HepG2 (cell line): ENCODE results near the gene BIRC7. TPM values are rescaled to one million over a fixed set of nuclear protein-coding genes. Genes with fewer than 3 reads are reported as not detected.

Experiments used
- ATAC-seq: fragments of 200-7000 bp; cut with Tn5 transposase; 3 replicates; pipeline ENCODE4 v1.9.1; 2020; ENCODE audit warnings: mild to moderate bottlenecking, moderate library complexity
- BruUV-seq: library from RNA; stranded (reverse); fragments of 400-500 nt; replicated peaks from 2 replicates; lab custom pipeline; 2021; lab: Mats Ljungman, UMichigan
- CTCF ChIA-PET: fragments of 300-600 bp; formaldehyde crosslinking; extraction: SDS; loops from one replicate; lab custom pipeline; 2021; ENCODE audit warnings: low total read pairs, inconsistent platforms, low intra/inter-chr PET ratio; lab: Yijun Ruan, JAX
- POLR2A ChIA-PET: fragments of 350-600 bp; sonication (Branson Sonifier 250); formaldehyde crosslinking; loops from one replicate; lab custom pipeline; 2020; ENCODE audit warnings: antibody characterized with exemption, inconsistent platforms; lab: Yijun Ruan, JAX
- DNase-seq: peaks from one replicate; pipeline ENCODE4 v3.0.0-alpha.2; 2015; ENCODE audit warnings: low spot score
- FAIRE-seq: peaks from 3 replicates; lab custom pipeline; 2011; peaks lifted over from hg19 to GRCh38; lab: Jason Lieb, UNC
- H2AFZ ChIP-seq: one replicate; pipeline ENCODE4 v1.6.1; 2011; ENCODE audit warnings: low read length, inconsistent platforms
- H3K27ac ChIP-seq: fragments of 300-600 bp; 3 replicates; pipeline ENCODE4 v1.8.0; 2011; ENCODE audit warnings: mixed run types, mild to moderate bottlenecking, mixed read lengths, low read length, inconsistent platforms; ENCODE audit not compliant: insufficient read depth; ENCODE audit errors: extremely low read length
- H3K27me3 ChIP-seq, 2 experiments: fragments of 200-600 bp in 1 of 2; 2 replicates in 1 of 2; 3 replicates in 1 of 2; pipeline versions ENCODE4 v1.6.0 to v1.8.0; 2011; ENCODE audit warnings: low read length in 2 of 2, mild to moderate bottlenecking in 2 of 2, moderate library complexity in 2 of 2, inconsistent platforms in 1 of 2; ENCODE audit not compliant: insufficient read depth in 2 of 2, control insufficient read depth in 1 of 2
- H3K36me3 ChIP-seq, 2 experiments: fragments of 200-600 bp in 1 of 2; replicated peaks in 1 of 2; 2 replicates in 1 of 2; 3 replicates in 1 of 2; pipeline versions ENCODE4 v1.5.1 to v1.8.0; 2011; ENCODE audit warnings: low read length in 2 of 2, inconsistent platforms in 1 of 2; ENCODE audit not compliant: insufficient read depth in 2 of 2, control insufficient read depth in 1 of 2
- H3K4me1 ChIP-seq: 2 replicates; pipeline ENCODE4 v1.5.1; 2012; ENCODE audit warnings: low read length, inconsistent platforms; ENCODE audit not compliant: insufficient read depth
- H3K4me2 ChIP-seq: 2 replicates; pipeline ENCODE4 v1.6.0; 2011; ENCODE audit warnings: low read depth, low read length, inconsistent platforms
- H3K4me3 ChIP-seq, 3 experiments: fragments of 200-600 bp in 1 of 3; sonication (generic), shearing (Covaris generic) in 1 of 3; replicated peaks in 1 of 3; 2 replicates each; pipeline ENCODE4 v1.5.1; 2011 to 2016; ENCODE audit warnings: low read length in 3 of 3, inconsistent platforms in 2 of 3, low read depth in 2 of 3, mild to moderate bottlenecking in 2 of 3, control low read depth in 1 of 3, mixed read lengths in 1 of 3; ENCODE audit not compliant: insufficient read depth in 1 of 3
- H3K79me2 ChIP-seq: one replicate; pipeline ENCODE4 v1.6.1; 2011; ENCODE audit warnings: low read length, inconsistent platforms; ENCODE audit not compliant: insufficient read depth
- H3K9ac ChIP-seq: 2 replicates; pipeline ENCODE4 v1.6.0; 2011; ENCODE audit warnings: mild to moderate bottlenecking, low read depth, low read length, inconsistent platforms; ENCODE audit not compliant: insufficient read depth
- H3K9me3 ChIP-seq: 2 replicates; pipeline ENCODE4 v1.5.1; 2012; ENCODE audit warnings: mild to moderate bottlenecking, low read length
- H4K20me1 ChIP-seq: 2 replicates; pipeline ENCODE4 v1.6.0; 2011; ENCODE audit warnings: inconsistent platforms, mild to moderate bottlenecking, low read length, moderate library complexity; ENCODE audit not compliant: insufficient read depth
- FOSL2 ChIP-seq: sonication (generic); formaldehyde crosslinking; IDR thresholded peaks from 2 replicates; pipeline ENCODE4 v1.4.0; 2020; ENCODE audit warnings: missing genetic modification reagents
- FOXA1 ChIP-seq, 2 experiments: fragments of 450-650 bp in 1 of 2; sonication (generic) in 1 of 2; formaldehyde crosslinking in 1 of 2; IDR thresholded peaks; 2 replicates each; pipeline versions ENCODE4 v1.4.0 to v1.6.1; 2016 to 2020; ENCODE audit warnings: missing genetic modification reagents in 1 of 2
- GFI1 ChIP-seq: sonication (generic); formaldehyde crosslinking; IDR thresholded peaks from 2 replicates; pipeline ENCODE4 v1.5.0; 2020; ENCODE audit warnings: missing genetic modification reagents, mild to moderate bottlenecking, borderline replicate concordance
- PHF20 ChIP-seq: sonication (generic); formaldehyde crosslinking; IDR thresholded peaks from 2 replicates; pipeline ENCODE4 v1.5.0; 2020; ENCODE audit warnings: mild to moderate bottlenecking, missing genetic modification reagents
- SMARCE1 ChIP-seq: fragments of 450-650 bp; IDR thresholded peaks from 2 replicates; pipeline ENCODE4 v1.6.1; 2017; ENCODE audit warnings: borderline replicate concordance
- THAP11 ChIP-seq: IDR thresholded peaks from 2 replicates; pipeline ENCODE4 v1.6.1; 2016; ENCODE audit warnings: missing biosample characterization, missing genetic modification reagents
- WGBS: methylation state at CpG from one replicate; pipeline ENCODE4 v1.1.6; 2017; ENCODE audit warnings: low lambda C conversion rate; 5-methylcytosine and 5-hydroxymethylcytosine counted together
- in situ Hi-C: cut with HindIII; loops from 2 replicates; pipeline ENCODE4 v1.10.0; 2017; ENCODE audit warnings: low pct_unique_long_range_greater_than_20kb; ENCODE audit not compliant: extremely low pct_ligation_motif_present
- intact Hi-C: fragments of 100-400 bp; cut with micrococcal nuclease; formaldehyde crosslinking; loops from one replicate; pipeline ENCODE4 v1.10.0; 2022; ENCODE audit not compliant: unreplicated experiment
- polyA plus RNA-seq, 8 experiments: library from polyadenylated mRNA; depleted of rRNA in 3 of 8; stranded (reverse) in 7 of 8; unstranded in 1 of 8; fragments of >200 nt; fragmentation: Illumina TruSeq in 4 of 8; extraction: Trizol in 4 of 8; gene quantifications; 2 replicates each; pipeline versions ENCODE4 v1.2.1 to v1.2.3, GENCODE V29; 2011 to 2016; ENCODE audit warnings: low read depth in 4 of 8, missing spikeins in 1 of 8, mixed read lengths in 1 of 8; ENCODE audit not compliant: insufficient read depth in 1 of 8
- total RNA-seq, 5 experiments: library from RNA; depleted of rRNA; stranded (reverse); fragments of >200 nt; fragmentation: Illumina TruSeq; extraction: Trizol; gene quantifications; 2 replicates each; pipeline ENCODE4 v1.2.3, GENCODE V29; 2016; ENCODE audit warnings: low read depth in 1 of 5

Gene BIRC7
- total and polyA plus RNA-seq, 2 of the 13 experiments (the other 11 are each of a cell fraction or from before 2014, with no cell fraction given) = 0.27 to 5.1 TPM

GRCh38 chr20:63210011-63210605 lies 25.6 kb upstream of the BIRC7 start:
- ChIA-PET CTCF (no interaction called here), POLR2A (no interaction called here)
- no peaks in the 10 kb centered on the region for H3K9me3 ChIP-seq
- intact Hi-C loops = no loop called here
- no peak for FAIRE-seq
- H4K20me1 ChIP-seq = peaks cover 85% of the 10 kb centered on the region
- H3K27ac ChIP-seq = no peak overlapping the region
- no peaks in the 10 kb centered on the region; a peak in 1 of 5 replicates for H3K27me3 ChIP-seq
- peaks cover 58 to 88% of the 10 kb centered on the region in 2 experiments for H3K36me3 ChIP-seq
- H3K4me3 ChIP-seq = no peak overlapping the region
- no peak for ATAC-seq
- WGBS = 94% methylated on average over 11 of the region's 11 CpGs
- H3K9ac ChIP-seq = no peak overlapping the region
- no peak for DNase-seq
- 0 out of 2 replicates have a peak, but pooled peaks have one; percentile 0 for TF ChIP-seq FOSL2 (CRISPR knock-in tag)
- TF ChIP-seq THAP11 (CRISPR knock-in tag) = no peak
- H2AFZ ChIP-seq = no peak overlapping the region
- in situ Hi-C loops = no loop called here
- H3K4me2 ChIP-seq = no peak overlapping the region
- peaks cover 58% of the 10 kb centered on the region for H3K4me1 ChIP-seq
- BruUV-seq = no TSS peak
- peaks cover 89% of the 10 kb centered on the region for H3K79me2 ChIP-seq

- CTCF ChIA-PET = no interaction called here
- no peak overlapping the region for H2AFZ ChIP-seq
- peak overlapping the region; percentile 4; the same call in 1 of the 2 replicates for H3K9ac ChIP-seq
- DNase-seq = no peak
- 90% methylated on average over 5 of the region's 5 CpGs for WGBS
- no peak overlapping the region for H3K27ac ChIP-seq
- no peak for ATAC-seq
- no peak for TF ChIP-seq SMARCE1
- TF ChIP-seq FOXA1 (IDR thresholded peaks at IDR 0.05) = no peak
- TF ChIP-seq FOXA1 (CRISPR knock-in tag; IDR thresholded peaks at IDR 0.05) = peak; percentile 31; the same call in 1 of the 2 replicates
- TF ChIP-seq GFI1 (CRISPR knock-in tag) = no peak
- TF ChIP-seq PHF20 = 0 out of 2 replicates have a peak, but pooled peaks have one; percentile 0
- TF ChIP-seq, all 625 proteins: peak for 2
- Histone ChIP-seq H3K36me3 (peaks cover 45 to 71% of the 10 kb centered on the region in 2 experiments), H3K9me3 (no peaks in the 10 kb centered on the region), H3K27me3 (no peaks in the 10 kb centered on the region; a peak in 1 of 5 replicates), H3K4me1 (peaks cover 71% of the 10 kb centered on the region), H3K4me3 (no peak overlapping the region), H4K20me1 (peaks cover 72% of the 10 kb centered on the region), H3K79me2 (peaks cover 77% of the 10 kb centered on the region), H3K4me2 (peak overlapping the region; percentile 33)
- no TSS peak for BruUV-seq
- no peak for FAIRE-seq
- in situ Hi-C loops (no loop called here), intact Hi-C loops (no loop called here)
- POLR2A ChIA-PET = no interaction called here
These were observed 23.3 kb upstream of the BIRC7 start for GRCh38 chr20:63212393-63212730.
